ENCODE data around the gene MAGI1.

The MAGI1 gene

GRCh38 chr3:65950340-65951326, 88.1 kb downstream of the MAGI1 start:
- H3K4me3 ChIP-seq (ENCODE audit: low read depth, low read length) = no peak overlapping the region

DNA sequence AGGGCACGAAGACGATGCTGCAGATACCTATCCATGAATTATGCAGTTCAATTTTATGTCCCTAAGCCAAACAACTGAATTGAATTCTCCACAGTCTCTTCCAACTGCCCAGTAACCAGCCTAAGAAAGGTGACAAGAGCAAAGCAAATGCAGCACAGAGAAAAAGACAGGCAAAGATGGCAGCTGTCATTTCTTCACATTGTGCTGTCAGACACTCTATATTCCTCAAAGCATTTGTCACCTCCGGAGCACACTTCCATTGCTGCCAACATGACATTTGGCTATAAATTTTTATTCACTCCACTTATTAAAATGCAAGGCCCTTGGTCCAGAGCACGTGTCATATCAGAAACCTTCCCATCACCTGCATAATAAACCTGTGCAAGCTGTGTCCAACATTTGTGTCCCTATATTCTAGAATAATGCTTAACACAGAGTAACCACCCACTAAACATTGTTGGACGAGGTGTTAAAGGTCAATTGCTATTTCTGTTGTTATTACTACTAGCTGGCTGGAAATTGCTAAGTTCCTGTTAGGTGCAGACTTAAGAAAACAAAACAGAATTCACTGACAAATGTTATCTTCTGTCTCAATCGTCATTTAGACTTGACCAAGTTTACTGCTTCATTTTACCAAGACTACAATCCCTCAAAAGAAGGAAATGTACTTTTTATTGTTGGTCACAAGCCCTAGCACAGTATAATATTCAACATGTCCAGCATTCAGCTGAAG, 89.7 kb downstream of the MAGI1 start:
- H3K4me3 ChIP-seq (ENCODE audit: low read depth, low read length) = no peak overlapping the region

- H3K4me3 ChIP-seq (ENCODE audit: low read depth, low read length) = no peak overlapping the region
Observed at GRCh38 chr3:65946438-65946837, 92.3 kb downstream of the MAGI1 start.

DNA sequence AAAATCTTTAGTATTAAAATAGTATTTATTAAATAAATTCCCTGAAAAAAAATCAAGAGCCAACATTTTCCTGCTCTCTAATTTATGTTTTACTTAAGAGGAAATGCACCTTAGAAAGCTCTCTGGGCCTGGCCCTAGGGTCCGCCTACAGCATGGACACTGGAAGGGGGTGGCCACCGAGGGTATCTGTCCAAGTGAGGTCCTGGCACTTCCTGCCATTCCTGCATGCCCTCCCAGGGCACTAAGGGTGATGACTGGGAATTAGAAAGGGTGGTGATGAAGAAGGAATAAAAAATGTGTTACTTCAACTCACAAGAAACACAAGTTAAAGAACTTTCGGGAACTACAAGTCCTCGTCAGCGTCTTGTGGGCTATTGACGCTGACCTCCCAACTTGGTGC, 92.8 kb downstream of the MAGI1 start:
- H3K4me3 ChIP-seq (ENCODE audit: low read depth, low read length) = no peak overlapping the region

DNA sequence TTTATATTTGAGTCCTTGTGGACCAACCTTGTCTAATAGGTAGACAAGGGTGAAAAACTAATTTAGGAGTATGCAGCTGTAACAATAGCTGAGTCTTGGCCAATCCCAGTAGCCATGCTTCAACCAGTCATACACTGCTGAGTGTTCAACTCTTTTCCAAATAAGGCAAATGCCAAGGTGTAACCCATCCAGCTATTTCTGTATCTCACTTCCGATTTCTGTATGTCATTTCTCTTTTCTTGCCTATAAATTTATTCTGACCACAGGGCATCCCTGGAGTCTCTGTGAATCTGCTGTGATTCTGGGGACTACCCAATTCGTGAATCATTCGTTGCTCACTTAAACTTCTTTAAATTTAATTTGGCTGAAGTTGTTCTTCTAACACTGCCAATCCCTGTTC, 93.2 kb downstream of the MAGI1 start:
- no peak overlapping the region for H3K4me3 ChIP-seq (ENCODE audit: low read depth, low read length)

- no peak overlapping the region for H3K4me3 ChIP-seq (ENCODE audit: low read depth, low read length)
Observed at GRCh38 chr3:65944252-65944651, 94.5 kb downstream of the MAGI1 start.

DNA sequence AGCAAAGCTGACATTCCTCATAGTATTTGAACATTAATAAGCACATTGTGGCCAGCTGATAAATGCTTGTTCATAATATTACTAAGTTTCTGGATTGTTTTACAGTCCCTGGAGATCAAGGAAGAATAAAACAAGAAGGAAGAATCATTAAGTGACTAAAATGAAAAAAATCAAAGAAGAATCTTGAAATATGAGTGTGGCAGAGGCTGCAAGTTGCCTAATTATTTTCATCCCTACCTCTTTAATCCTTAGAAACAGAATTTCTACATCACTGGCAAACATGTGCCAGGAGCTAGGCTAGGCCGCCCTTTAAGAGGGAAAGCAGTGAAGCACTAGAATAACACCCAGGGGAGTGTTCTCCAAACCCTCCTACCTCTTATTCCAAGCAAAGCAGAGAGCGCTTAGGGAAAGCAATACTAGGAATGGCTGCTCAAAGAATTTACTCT, 98.9 kb downstream of the MAGI1 start:
- no peak overlapping the region for H3K4me3 ChIP-seq (ENCODE audit: low read depth, low read length)

DNA sequence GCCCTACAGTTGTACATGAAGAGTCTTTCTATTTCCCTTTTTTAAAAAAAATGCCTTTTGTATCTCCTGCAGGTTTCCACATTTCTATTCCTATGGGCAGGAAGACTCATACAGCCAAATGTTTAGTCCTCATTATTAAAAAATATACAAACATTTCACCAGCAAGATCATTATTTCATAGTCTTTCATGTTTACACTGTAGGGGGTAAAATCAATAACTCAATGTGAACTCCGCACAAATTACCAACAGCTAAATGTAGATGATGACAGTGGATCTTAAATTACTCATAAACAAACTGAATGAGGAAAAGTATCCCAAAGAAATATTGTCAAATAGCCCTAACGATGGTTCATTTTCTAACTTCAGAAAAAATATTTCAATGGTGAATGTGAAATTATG, 99.5 kb downstream of the MAGI1 start:
- H3K4me3 ChIP-seq (ENCODE audit: low read depth, low read length) = no peak overlapping the region

- H3K4me3 ChIP-seq (ENCODE audit: low read depth, low read length) = no peak overlapping the region
Observed at GRCh38 chr3:65938676-65939075, 100.0 kb downstream of the MAGI1 start.

GRCh38 chr3:65938147-65938546, 100.6 kb downstream of the MAGI1 start:
- H3K4me3 ChIP-seq (ENCODE audit: low read depth, low read length) = no peak overlapping the region

GRCh38 chr3:65936908-65937638, 101.6 kb downstream of the MAGI1 start:
- H3K4me3 ChIP-seq (ENCODE audit: low read depth, low read length) = no peak overlapping the region

DNA sequence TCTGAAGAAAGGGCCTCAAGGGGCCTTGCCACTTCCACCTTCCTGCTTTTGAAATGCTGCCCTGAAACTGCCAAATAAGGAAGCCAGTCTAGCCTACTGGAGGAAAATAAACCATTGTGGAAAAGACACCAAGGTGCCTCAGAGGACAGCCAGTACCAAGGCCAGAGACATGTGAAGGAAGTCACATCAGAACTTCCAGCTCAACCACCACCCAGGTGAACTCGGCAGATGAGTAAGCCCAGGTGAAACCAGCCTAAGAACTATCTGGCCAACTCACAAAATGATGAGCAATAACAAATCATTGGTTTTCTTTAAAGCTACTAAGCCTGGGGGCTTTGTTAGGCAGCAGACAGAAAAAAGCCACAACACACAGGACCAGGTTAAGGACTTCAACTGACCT, 103.0 kb downstream of the MAGI1 start:
- H3K4me3 ChIP-seq (ENCODE audit: low read depth, low read length) = no peak overlapping the region

DNA sequence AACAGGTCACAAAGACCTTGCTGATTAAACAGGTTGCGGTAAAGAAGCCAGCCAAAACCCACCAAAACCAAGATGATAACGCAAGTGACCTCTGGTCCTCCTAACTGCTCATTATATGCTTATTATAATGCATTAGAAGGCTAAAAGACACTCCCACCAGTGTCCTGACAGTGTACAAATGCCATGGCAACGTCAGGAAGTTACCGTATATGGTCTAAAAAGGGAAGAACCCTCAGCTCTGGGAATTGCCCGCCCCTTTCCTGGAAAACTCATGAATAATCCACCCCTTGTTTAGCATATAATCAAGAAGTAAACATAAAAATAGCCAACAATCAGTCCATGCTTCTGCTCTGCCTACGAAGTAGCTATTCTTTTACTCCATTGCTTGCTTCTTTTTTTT, 108.1 kb downstream of the MAGI1 start:
- H3K4me3 ChIP-seq (ENCODE audit: low read depth, low read length) = no peak overlapping the region

- H3K4me3 ChIP-seq (ENCODE audit: low read depth, low read length) = no peak overlapping the region
Observed at GRCh38 chr3:65928110-65928509, 110.6 kb downstream of the MAGI1 start.

DNA sequence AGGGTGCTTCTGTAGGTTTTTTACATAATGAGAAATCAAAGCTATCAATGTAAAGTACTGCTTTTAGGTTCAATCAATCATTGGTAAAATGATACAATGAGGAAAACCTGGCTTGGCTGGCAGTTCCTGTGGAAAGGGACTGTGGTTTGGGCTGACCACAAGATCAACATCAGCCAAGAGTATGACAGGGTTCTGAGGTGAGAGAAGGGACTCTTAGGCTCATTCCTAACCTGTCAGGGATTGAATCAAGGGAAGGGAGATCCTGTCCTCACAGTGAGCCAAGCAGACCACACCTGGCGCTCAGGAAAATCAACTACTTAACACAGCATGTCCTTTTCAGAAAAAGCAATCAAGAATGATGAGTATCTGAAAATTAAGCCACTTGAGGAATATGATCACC, 111.1 kb downstream of the MAGI1 start:
- no peak overlapping the region for H3K4me3 ChIP-seq (ENCODE audit: low read depth, low read length)

DNA sequence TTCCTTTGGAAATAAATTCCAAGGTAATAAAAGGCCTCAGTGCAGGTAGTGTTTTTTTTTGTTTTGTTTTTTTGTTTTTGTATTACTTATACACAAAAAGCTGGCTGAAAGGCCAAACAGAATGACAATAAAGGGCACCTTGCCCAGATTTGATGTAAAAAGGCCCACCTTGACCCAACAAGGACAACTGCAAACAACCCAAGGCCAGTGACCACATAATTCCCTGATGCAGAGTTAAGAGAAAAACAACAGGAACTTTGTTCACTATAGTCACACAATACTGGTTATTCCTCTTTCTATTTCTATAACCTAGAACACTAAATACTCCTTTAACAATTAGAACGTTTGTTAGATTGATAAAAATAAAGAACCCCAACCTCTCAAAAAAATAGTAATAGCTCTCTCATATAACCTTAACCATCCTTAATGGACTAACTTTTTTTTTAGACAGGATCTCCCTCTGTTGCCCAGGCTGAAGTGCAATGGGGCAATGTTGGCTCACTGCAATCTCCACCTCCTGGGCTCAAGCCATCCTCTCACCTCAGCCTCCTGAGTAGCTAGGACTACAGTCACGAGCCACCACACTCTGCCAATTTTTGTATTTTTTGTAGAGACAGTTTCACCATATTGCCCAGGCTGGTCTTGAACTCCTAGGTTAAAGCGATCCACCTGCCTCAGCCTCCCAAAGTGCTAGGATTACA, 113.3 kb downstream of the MAGI1 start:
- H3K4me3 ChIP-seq (ENCODE audit: low read depth, low read length) = no peak overlapping the region

- no peak overlapping the region for H3K4me3 ChIP-seq (ENCODE audit: low read depth, low read length)
Observed at GRCh38 chr3:65924762-65925161, 114.0 kb downstream of the MAGI1 start.

GRCh38 chr3:65922441-65922840, 116.3 kb downstream of the MAGI1 start:
- no peak overlapping the region for H3K4me3 ChIP-seq (ENCODE audit: low read depth, low read length)

DNA sequence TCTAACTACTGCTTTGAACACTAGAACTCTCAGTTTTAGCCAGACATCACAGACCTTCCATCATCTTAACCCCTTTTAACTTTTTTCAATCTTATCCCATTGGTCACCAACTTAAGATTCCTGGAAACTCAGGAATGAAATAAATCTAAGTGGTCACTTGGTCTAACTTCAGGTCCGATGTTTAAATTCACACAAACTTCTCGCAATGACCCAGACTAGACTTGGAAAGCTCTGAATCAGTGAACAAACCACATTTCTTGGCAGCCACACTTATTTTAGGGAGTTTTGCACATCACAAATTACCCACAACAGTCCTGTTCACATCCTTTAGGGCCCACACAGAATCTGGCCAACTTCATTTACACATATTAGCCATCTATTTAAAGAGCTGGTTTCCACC, 118.9 kb downstream of the MAGI1 start:
- no peak overlapping the region for H3K4me3 ChIP-seq (ENCODE audit: low read depth, low read length)

- H3K4me3 ChIP-seq (ENCODE audit: low read depth, low read length) = no peak overlapping the region
Observed at GRCh38 chr3:65915477-65915876, 123.2 kb downstream of the MAGI1 start.

All from iPS-11a (cell line).